Mucosa of rectum (tissue), 2 donors: Measurements from ENCODE around the gene ARL13B.

Experiments used
- H3K27ac ChIP-seq, 2 donors: one replicate each; pipeline ENCODE4 v1.7.0; 2013; ENCODE audit warnings: inconsistent platforms in 2 of 2, low read depth in 2 of 2, low read length in 2 of 2
- H3K27me3 ChIP-seq, 2 donors: one replicate each; pipeline ENCODE4 v1.7.0; 2013; ENCODE audit warnings: low read length in 2 of 2; ENCODE audit not compliant: control insufficient read depth in 2 of 2, insufficient read depth in 2 of 2
- H3K36me3 ChIP-seq, 2 donors: one replicate each; pipeline ENCODE4 v1.7.0; 2013; ENCODE audit warnings: low read length in 2 of 2; ENCODE audit not compliant: control insufficient read depth in 2 of 2, insufficient read depth in 2 of 2
- H3K4me1 ChIP-seq, 2 donors: one replicate each; pipeline ENCODE4 v1.7.0; 2013; ENCODE audit warnings: low read length in 2 of 2, mild to moderate bottlenecking in 1 of 2; ENCODE audit not compliant: control insufficient read depth in 2 of 2, insufficient read depth in 2 of 2
- H3K4me3 ChIP-seq, 2 donors: one replicate each; pipeline ENCODE4 v1.7.0; 2013; ENCODE audit warnings: low read length in 2 of 2
- H3K9ac ChIP-seq, 2 donors: one replicate each; pipeline ENCODE4 v1.7.0; 2013; ENCODE audit warnings: low read length in 2 of 2, low read depth in 1 of 2, mild to moderate bottlenecking in 1 of 2
- H3K9me3 ChIP-seq, 2 donors: one replicate each; pipeline ENCODE4 v1.7.0; 2013; ENCODE audit warnings: low read length in 2 of 2; ENCODE audit not compliant: control insufficient read depth in 2 of 2
- donor health status: healthy.
- donor health status: Normal muscosa, but diverticular disease.

ARL13B gene

DNA sequence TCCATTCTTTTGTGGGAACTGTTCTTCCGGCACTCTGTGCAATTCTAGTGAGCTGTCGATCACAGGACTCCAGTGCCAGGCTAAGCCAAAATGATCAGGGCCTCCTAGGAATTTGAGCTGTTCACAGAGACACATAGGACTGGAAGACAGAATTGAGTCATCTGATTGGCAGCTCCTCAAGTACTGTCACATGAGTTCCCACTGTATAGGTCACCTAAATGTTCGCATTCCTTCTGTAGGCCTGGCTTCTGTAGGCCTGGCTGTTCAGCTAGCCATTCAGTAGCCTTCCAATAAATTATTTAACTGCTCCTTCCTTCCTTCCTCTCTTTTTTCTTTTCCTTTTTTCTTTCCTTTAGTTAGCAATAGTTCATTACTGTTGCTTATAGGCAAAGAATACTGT is 10.5 kb upstream of the ARL13B start:
- Histone ChIP-seq H3K27ac (no peak overlapping the region), H3K27me3 (no peaks in the 10 kb centered on the region), H3K36me3 (no peaks in the 10 kb centered on the region), H3K4me1 (peaks cover 0 to 6% of the 10 kb centered on the region in 2 donors), H3K9me3 (no peaks in the 10 kb centered on the region), H3K4me3 (no peak overlapping the region), H3K9ac (no peak overlapping the region)

DNA sequence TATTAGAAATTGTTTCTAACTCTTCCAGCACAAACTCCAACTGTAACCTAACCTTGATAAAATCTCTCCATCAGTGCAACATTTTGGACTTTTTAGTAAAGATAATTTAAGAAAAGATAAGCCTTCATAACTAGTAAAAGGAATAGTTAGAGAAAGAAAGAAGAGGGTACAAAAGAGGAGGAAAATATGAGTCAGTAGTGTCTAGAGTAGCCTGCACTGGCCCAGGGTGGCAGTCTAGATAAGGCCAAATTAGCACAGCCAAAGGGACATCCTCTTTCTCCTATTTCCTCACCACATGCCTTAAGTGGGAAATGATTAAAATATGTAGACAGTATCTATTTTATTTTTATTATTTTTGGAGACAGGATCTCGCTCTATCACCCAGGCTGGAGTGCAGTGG is 10.0 kb upstream of the ARL13B start:
- Histone ChIP-seq H3K36me3 (no peaks in the 10 kb centered on the region), H3K27ac (no peak overlapping the region), H3K9me3 (no peaks in the 10 kb centered on the region), H3K27me3 (no peaks in the 10 kb centered on the region), H3K9ac (no peak overlapping the region), H3K4me3 (no peak overlapping the region), H3K4me1 (peaks cover 0 to 6% of the 10 kb centered on the region in 2 donors)

- Histone ChIP-seq H3K9ac (peak within 1 kb of the TSS; percentile 48 to 66), H3K36me3 (no peaks in the 10 kb centered on the region), H3K4me3 (peak within 1 kb of the TSS; percentile 77), H3K27ac (peak within 1 kb of the TSS; percentile 72 to 84), H3K9me3 (no peaks in the 10 kb centered on the region), H3K4me1 (peaks cover 0 to 6% of the 10 kb centered on the region in 2 donors), H3K27me3 (no peaks in the 10 kb centered on the region)
Measured at GRCh38 chr3:93973131-93974126, 6.5 kb upstream of the ARL13B start, which contains the start of gene PROS1. PROS1 (minus strand) TSS chr3:93973896; CDS start chr3:93973749, 147 bp downstream.

DNA sequence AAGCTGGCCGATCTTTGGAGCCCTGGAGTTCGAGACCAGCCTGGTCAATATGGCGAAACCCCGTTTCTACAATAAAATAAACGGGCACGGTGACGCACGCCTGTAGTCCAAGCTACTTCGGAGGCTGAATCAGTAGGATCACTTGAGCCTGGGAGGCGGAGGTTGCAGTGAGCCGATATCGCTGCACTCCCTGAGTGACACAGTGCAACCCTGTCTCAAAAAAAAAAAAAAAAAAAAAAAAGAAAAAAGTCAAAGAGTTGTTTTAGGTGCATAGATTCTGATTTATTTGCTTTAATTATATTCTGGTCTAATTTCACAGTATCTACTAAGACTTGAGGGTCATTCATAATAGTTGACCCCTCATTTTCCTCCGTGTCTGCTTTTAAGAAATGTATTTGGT is 1.7 kb downstream of the ARL13B start:
- Histone ChIP-seq H3K9ac (no peak overlapping the region), H3K9me3 (no peaks in the 10 kb centered on the region), H3K27ac (no peak overlapping the region), H3K27me3 (no peaks in the 10 kb centered on the region), H3K36me3 (no peaks in the 10 kb centered on the region), H3K4me3 (no peak overlapping the region), H3K4me1 (peaks cover 0 to 3% of the 10 kb centered on the region in 2 donors)

- Histone ChIP-seq H3K9ac (no peak overlapping the region), H3K4me1 (peaks cover 0 to 3% of the 10 kb centered on the region in 2 donors), H3K36me3 (no peaks in the 10 kb centered on the region), H3K9me3 (no peaks in the 10 kb centered on the region), H3K27ac (no peak overlapping the region), H3K27me3 (no peaks in the 10 kb centered on the region), H3K4me3 (no peak overlapping the region)
Measured at GRCh38 chr3:93983408-93983807, 3.5 kb downstream of the ARL13B start.

GRCh38 chr3:93984618-93985017 is 4.7 kb downstream of the ARL13B start:
- H3K27ac ChIP-seq, result no peak overlapping the region
- H3K27me3 ChIP-seq, result no peaks in the 10 kb centered on the region
- H3K4me3 ChIP-seq, result no peak overlapping the region
- H3K9me3 ChIP-seq, result no peaks in the 10 kb centered on the region
- peaks cover 0 to under 1% of the 10 kb centered on the region in 2 donors for H3K4me1 ChIP-seq
- no peak overlapping the region for H3K9ac ChIP-seq
- no peaks in the 10 kb centered on the region for H3K36me3 ChIP-seq

DNA sequence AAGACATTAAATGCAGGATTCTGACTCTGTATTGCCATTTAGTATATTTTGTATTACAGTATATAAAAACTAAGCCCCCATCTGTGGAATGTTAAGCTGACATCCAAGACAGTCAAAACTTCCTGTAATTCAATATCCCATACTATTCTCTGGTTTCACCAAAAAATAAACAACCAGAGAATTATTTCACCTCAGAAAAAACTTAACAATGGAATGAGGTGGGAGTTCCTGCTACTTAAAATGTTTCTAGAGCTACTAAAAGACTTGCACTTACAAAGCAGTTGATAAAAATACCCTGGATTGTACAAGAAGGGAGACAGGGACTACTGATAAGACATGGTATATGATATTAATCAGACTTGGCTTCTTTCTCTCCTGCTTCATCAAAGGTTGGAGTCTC is 8.3 kb downstream of the ARL13B start:
- H3K36me3 ChIP-seq, result no peaks in the 10 kb centered on the region
- H3K4me3 ChIP-seq, result no peak overlapping the region
- no peak overlapping the region for H3K9ac ChIP-seq
- no peaks in the 10 kb centered on the region for H3K4me1 ChIP-seq
- H3K27ac ChIP-seq, result no peak overlapping the region
- H3K9me3 ChIP-seq, result no peaks in the 10 kb centered on the region
- no peaks in the 10 kb centered on the region for H3K27me3 ChIP-seq

DNA sequence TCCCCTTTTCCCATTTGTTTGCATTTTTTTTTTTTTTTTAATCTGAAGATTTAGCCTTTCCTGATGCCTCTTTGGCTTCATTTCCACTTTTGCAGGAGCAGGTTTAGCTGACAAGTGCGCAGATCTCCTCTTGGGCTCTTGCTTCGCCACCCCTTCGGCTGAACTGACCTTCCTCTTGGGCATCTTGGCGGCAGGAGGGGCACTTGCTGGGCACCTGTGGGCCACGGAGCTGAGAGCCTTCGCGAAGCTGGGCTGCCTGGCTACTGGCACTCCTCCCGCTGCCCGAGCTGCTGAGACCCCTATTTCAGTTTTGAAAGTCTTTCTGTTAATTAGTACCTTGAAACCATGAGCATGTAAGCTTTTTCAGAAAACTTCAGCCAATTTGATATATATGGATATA is 8.8 kb downstream of the ARL13B start:
- H3K9me3 ChIP-seq, result no peaks in the 10 kb centered on the region
- H3K36me3 ChIP-seq, result no peaks in the 10 kb centered on the region
- no peak overlapping the region for H3K27ac ChIP-seq
- no peaks in the 10 kb centered on the region for H3K4me1 ChIP-seq
- no peak overlapping the region for H3K4me3 ChIP-seq
- no peaks in the 10 kb centered on the region for H3K27me3 ChIP-seq
- H3K9ac ChIP-seq, result no peak overlapping the region

- no peak overlapping the region for H3K4me3 ChIP-seq
- no peak overlapping the region for H3K27ac ChIP-seq
- H3K27me3 ChIP-seq, result no peaks in the 10 kb centered on the region
- H3K4me1 ChIP-seq, result no peaks in the 10 kb centered on the region
- no peaks in the 10 kb centered on the region for H3K9me3 ChIP-seq
- no peaks in the 10 kb centered on the region for H3K36me3 ChIP-seq
- H3K9ac ChIP-seq, result no peak overlapping the region
Measured at GRCh38 chr3:93989241-93989640, 9.3 kb downstream of the ARL13B start.

GRCh38 chr3:93991631-93992030 is 11.7 kb downstream of the ARL13B start:
- H3K4me3 ChIP-seq, result no peak overlapping the region
- no peaks in the 10 kb centered on the region for H3K36me3 ChIP-seq
- H3K27ac ChIP-seq, result no peak overlapping the region
- no peaks in the 10 kb centered on the region for H3K27me3 ChIP-seq
- H3K9me3 ChIP-seq, result no peaks in the 10 kb centered on the region
- no peaks in the 10 kb centered on the region for H3K4me1 ChIP-seq
- no peak overlapping the region for H3K9ac ChIP-seq
